ENCODE data around the gene MMAB. TPM values are rescaled to one million over a fixed set of nuclear protein-coding genes. Genes with fewer than 3 reads are reported as not detected.

The MMAB gene
- polyA plus RNA-seq, 2 of the 4 experiments (the other 2 are of a cell fraction), result 26.1 to 36.8 TPM

DNA sequence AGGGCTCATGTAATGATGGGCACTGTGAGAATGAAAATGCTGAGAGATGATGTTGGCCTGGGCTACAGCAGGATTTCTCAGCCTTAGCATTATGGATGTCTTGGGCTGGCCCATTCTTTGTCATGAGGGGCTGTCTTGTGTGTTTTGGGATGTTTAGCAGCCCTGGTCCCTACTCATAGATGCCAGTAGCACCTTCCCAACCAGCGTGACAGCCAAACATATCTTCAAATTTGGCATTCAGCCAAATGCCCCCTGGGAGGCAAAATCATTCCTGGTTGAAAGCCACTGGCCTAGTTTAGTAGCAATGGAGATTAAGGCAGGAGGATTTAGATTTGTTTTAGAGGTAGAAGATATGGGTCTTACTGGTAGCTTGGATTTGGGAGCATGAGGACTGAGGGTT is 69.2 kb downstream of the MMAB start (continued):
- no peak for TF ChIP-seq PHF8 (IDR thresholded peaks at IDR 0.05; ENCODE audit: borderline replicate concordance, low read depth)
- TF ChIP-seq, protein P1, sequence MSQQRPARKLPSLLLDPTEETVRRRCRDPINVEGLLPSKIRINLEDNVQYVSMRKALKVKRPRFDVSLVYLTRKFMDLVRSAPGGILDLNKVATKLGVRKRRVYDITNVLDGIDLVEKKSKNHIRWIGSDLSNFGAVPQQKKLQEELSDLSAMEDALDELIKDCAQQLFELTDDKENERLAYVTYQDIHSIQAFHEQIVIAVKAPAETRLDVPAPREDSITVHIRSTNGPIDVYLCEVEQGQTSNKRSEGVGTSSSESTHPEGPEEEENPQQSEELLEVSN (IDR thresholded peaks at IDR 0.05; ENCODE audit: borderline replicate concordance, low read depth), result no peak
- no peak for TF ChIP-seq MAX (IDR thresholded peaks at IDR 0.05)
- TF ChIP-seq EHMT2 (IDR thresholded peaks at IDR 0.05; ENCODE audit: low read depth), result no peak
- TF ChIP-seq, protein P2, sequence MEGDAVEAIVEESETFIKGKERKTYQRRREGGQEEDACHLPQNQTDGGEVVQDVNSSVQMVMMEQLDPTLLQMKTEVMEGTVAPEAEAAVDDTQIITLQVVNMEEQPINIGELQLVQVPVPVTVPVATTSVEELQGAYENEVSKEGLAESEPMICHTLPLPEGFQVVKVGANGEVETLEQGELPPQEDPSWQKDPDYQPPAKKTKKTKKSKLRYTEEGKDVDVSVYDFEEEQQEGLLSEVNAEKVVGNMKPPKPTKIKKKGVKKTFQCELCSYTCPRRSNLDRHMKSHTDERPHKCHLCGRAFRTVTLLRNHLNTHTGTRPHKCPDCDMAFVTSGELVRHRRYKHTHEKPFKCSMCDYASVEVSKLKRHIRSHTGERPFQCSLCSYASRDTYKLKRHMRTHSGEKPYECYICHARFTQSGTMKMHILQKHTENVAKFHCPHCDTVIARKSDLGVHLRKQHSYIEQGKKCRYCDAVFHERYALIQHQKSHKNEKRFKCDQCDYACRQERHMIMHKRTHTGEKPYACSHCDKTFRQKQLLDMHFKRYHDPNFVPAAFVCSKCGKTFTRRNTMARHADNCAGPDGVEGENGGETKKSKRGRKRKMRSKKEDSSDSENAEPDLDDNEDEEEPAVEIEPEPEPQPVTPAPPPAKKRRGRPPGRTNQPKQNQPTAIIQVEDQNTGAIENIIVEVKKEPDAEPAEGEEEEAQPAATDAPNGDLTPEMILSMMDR (IDR thresholded peaks at IDR 0.05), result no peak
- TF ChIP-seq CBX2 (IDR thresholded peaks at IDR 0.05; ENCODE audit: borderline replicate concordance, low read depth), result no peak
- no peak for TF ChIP-seq MYC (IDR thresholded peaks at IDR 0.05; ENCODE audit: borderline replicate concordance, low read length)
- no peak for TF ChIP-seq CHD4 (IDR thresholded peaks at IDR 0.05; ENCODE audit: borderline replicate concordance)
- no peak for TF ChIP-seq HEYL (CRISPR knock-in tag; IDR thresholded peaks at IDR 0.05)

Other genes with a start within 250 kb of the MMAB start
- gene MYO1H, start 225.6 kb downstream of the MMAB start, polyA plus RNA-seq (2011; rRNA removed), result not detected in 2 replicates
- not detected in 3 replicates for gene MYO1H, start 225.6 kb downstream of the MMAB start, polyA plus RNA-seq (2017; fragmentation: RNase III; extraction: RNeasy Plus Mini Kit Qiagen cat#74134 plus additional on column Dnase treatment)
- 50.4 and 52.3 TPM in 2 replicates for gene KCTD10, start 96.2 kb downstream of the MMAB start, polyA plus RNA-seq (2011; rRNA removed)
- gene KCTD10, start 96.2 kb downstream of the MMAB start, polyA plus RNA-seq (2017; fragmentation: RNase III; extraction: RNeasy Plus Mini Kit Qiagen cat#74134 plus additional on column Dnase treatment), result 42.9 to 50.6 TPM (median 43.5 TPM) in 3 replicates
- 38.0 and 42.4 TPM in 2 replicates for gene UBE3B, start 95.9 kb downstream of the MMAB start, polyA plus RNA-seq (2011; rRNA removed)
- gene UBE3B, start 95.9 kb downstream of the MMAB start, polyA plus RNA-seq (2017; fragmentation: RNase III; extraction: RNeasy Plus Mini Kit Qiagen cat#74134 plus additional on column Dnase treatment), result 14.0 to 15.4 TPM (median 14.5 TPM) in 3 replicates
- gene MVK, start 290 bp upstream of the MMAB start, polyA plus RNA-seq (2011; rRNA removed), result 5.9 and 7.0 TPM in 2 replicates
- gene MVK, start 290 bp upstream of the MMAB start, polyA plus RNA-seq (2017; fragmentation: RNase III; extraction: RNeasy Plus Mini Kit Qiagen cat#74134 plus additional on column Dnase treatment), result 7.5 to 14.8 TPM (median 14.0 TPM) in 3 replicates
- 0.97 and 0.98 TPM in 2 replicates for gene FAM222A, start 140.3 kb upstream of the MMAB start, polyA plus RNA-seq (2011; rRNA removed)
- gene FAM222A, start 140.3 kb upstream of the MMAB start, polyA plus RNA-seq (2017; fragmentation: RNase III; extraction: RNeasy Plus Mini Kit Qiagen cat#74134 plus additional on column Dnase treatment), result 3.0 to 3.3 TPM (median 3.2 TPM) in 3 replicates